K562 (cell line): Measurements from ENCODE around the gene UBE3D. TPM values are rescaled to one million over a fixed set of nuclear protein-coding genes. Genes with fewer than 3 reads are reported as not detected.

Experiments
- ATAC-seq: fragments of 200-7000 bp; cut with Tn5 transposase; 3 replicates; pipeline ENCODE4 v1.9.1; 2020; ENCODE audit warnings: moderate library complexity
- BruUV-seq: library from RNA; stranded (reverse); fragments of 400-500 nt; replicated peaks from 2 replicates; lab custom pipeline; 2021; lab: Mats Ljungman, UMichigan
- CTCF ChIA-PET: fragments of 300-600 bp; formaldehyde crosslinking; extraction: SDS; loops from one replicate; lab custom pipeline; 2021; ENCODE audit warnings: low intra/inter-chr PET ratio; lab: Yijun Ruan, JAX
- POLR2A ChIA-PET: fragments of 300-600, 350-650 bp; sonication (Branson Sonifier 250); formaldehyde crosslinking; extraction: SDS; loops from one replicate; lab custom pipeline; 2021; ENCODE audit warnings: antibody characterized with exemption, inconsistent platforms; lab: Yijun Ruan, JAX
- DNase-seq, 4 experiments: peaks; one replicate each; pipeline versions ENCODE4 v3.0.0 to v3.0.0-alpha.2; 2011 to 2018; ENCODE audit warnings: low spot score in 3 of 4, mixed read lengths in 3 of 4; ENCODE audit errors: extremely low read depth in 1 of 4
- FAIRE-seq: peaks from 2 replicates; lab custom pipeline; 2011; peaks lifted over from hg19 to GRCh38; lab: Jason Lieb, UNC
- H2AFZ ChIP-seq: 2 replicates; pipeline ENCODE4 v1.6.0; 2011; ENCODE audit warnings: low read depth, low read length, control low read depth, inconsistent platforms
- H3K27ac ChIP-seq: fragments of 200-600 bp; 3 replicates; pipeline ENCODE4 v1.8.0; 2011; ENCODE audit warnings: low read depth, mild to moderate bottlenecking, control low read depth, inconsistent platforms, low read length, moderate library complexity, mixed read lengths; ENCODE audit errors: extremely low read depth
- H3K27me3 ChIP-seq, 2 experiments: fragments of 300-600 bp in 1 of 2; 2 replicates in 1 of 2; 3 replicates in 1 of 2; pipeline versions ENCODE4 v1.6.0 to v1.8.0; 2011; ENCODE audit warnings: inconsistent platforms in 2 of 2, low read length in 2 of 2, mild to moderate bottlenecking in 1 of 2, mixed read lengths in 1 of 2, moderate library complexity in 1 of 2; ENCODE audit not compliant: control insufficient read depth in 2 of 2, insufficient read depth in 2 of 2
- H3K36me3 ChIP-seq: fragments of 300-600 bp; 3 replicates; pipeline ENCODE4 v1.8.0; 2011; ENCODE audit warnings: mild to moderate bottlenecking, low read length, inconsistent platforms; ENCODE audit not compliant: control insufficient read depth, insufficient read depth
- H3K4me1 ChIP-seq, 2 experiments: fragments of 200-600 bp in 1 of 2; replicated peaks in 1 of 2; 2 replicates in 1 of 2; 3 replicates in 1 of 2; pipeline versions ENCODE4 v1.5.1 to v1.8.0; 2011; ENCODE audit warnings: inconsistent platforms in 2 of 2, low read length in 2 of 2, mild to moderate bottlenecking in 1 of 2, mixed read lengths in 1 of 2, moderate library complexity in 1 of 2; ENCODE audit not compliant: control insufficient read depth in 2 of 2, insufficient read depth in 2 of 2
- H3K4me2 ChIP-seq: 2 replicates; pipeline ENCODE4 v1.6.1; 2011; ENCODE audit warnings: low read length, control low read depth, inconsistent platforms, mixed read lengths; ENCODE audit not compliant: insufficient read depth
- H3K4me3 ChIP-seq: fragments of 200-600 bp; sonication (generic), shearing (Covaris generic); 2 replicates; pipeline ENCODE4 v1.5.1; 2016; ENCODE audit warnings: control low read depth, inconsistent platforms
- H3K79me2 ChIP-seq: fragments of 200-600 bp; 3 replicates; pipeline ENCODE4 v1.8.0; 2011; ENCODE audit warnings: low read length, inconsistent platforms; ENCODE audit not compliant: control insufficient read depth, insufficient read depth
- H3K9ac ChIP-seq, 2 experiments: 2 replicates each; pipeline versions ENCODE4 v1.6.0 to v1.6.1; 2011; ENCODE audit warnings: low read depth in 2 of 2, low read length in 2 of 2, control low read depth in 1 of 2, inconsistent platforms in 1 of 2, mild to moderate bottlenecking in 1 of 2, mixed read lengths in 1 of 2; ENCODE audit not compliant: insufficient read depth in 1 of 2
- H3K9me1 ChIP-seq: one replicate; pipeline ENCODE4 v1.6.0; 2011; ENCODE audit warnings: inconsistent platforms, mild to moderate bottlenecking, low read length, moderate library complexity; ENCODE audit not compliant: control insufficient read depth, insufficient read depth
- H3K9me3 ChIP-seq: replicated peaks from 2 replicates; pipeline ENCODE4 v1.5.1; 2011; ENCODE audit warnings: low read depth, low read length, inconsistent platforms; ENCODE audit not compliant: control insufficient read depth, insufficient read depth
- H4K20me1 ChIP-seq: replicated peaks from 2 replicates; pipeline ENCODE4 v1.6.1; 2011; ENCODE audit warnings: low read length, inconsistent platforms, mixed read lengths; ENCODE audit not compliant: control insufficient read depth, insufficient read depth
- BHLHE40 ChIP-seq: IDR thresholded peaks from 2 replicates; pipeline ENCODE4 v1.6.1; 2011; ENCODE audit warnings: low read length, improper control_type of control experiment
- BRCA1 ChIP-seq, 2 experiments: fragments of 450-650 bp in 1 of 2; sonication (generic) in 1 of 2; formaldehyde crosslinking in 1 of 2; IDR thresholded peaks; 2 replicates each; pipeline versions ENCODE4 v1.5.0 to v1.6.1; 2017 to 2020; ENCODE audit warnings: mild to moderate bottlenecking in 1 of 2, missing genetic modification reagents in 1 of 2
- FOXK1 ChIP-seq: sonication (generic); formaldehyde crosslinking; IDR thresholded peaks from 2 replicates; pipeline ENCODE4 v1.8.0; 2022; ENCODE audit warnings: missing genetic modification reagents, mild to moderate bottlenecking, borderline replicate concordance
- RBFOX2 ChIP-seq: fragments of 200-400 bp; formaldehyde crosslinking; IDR thresholded peaks from 2 replicates; pipeline ENCODE4 v1.6.1; 2017; ENCODE audit warnings: low read depth, mild to moderate bottlenecking, low read length, moderate library complexity
- SAP30 ChIP-seq: fragments of 200-600 bp; sonication (generic); IDR thresholded peaks from 2 replicates; pipeline ENCODE4 v1.6.1; 2012; ENCODE audit warnings: borderline replicate concordance, low read depth, mild to moderate bottlenecking, moderate library complexity, low read length, control low read depth, inconsistent platforms; ENCODE audit not compliant: insufficient read depth, poor library complexity, severe bottlenecking
- SNRNP70 ChIP-seq: fragments of 200-400 bp; formaldehyde crosslinking; optimal IDR thresholded peaks from 2 replicates; pipeline ENCODE3; 2017; ENCODE audit warnings: low read depth, low read length
- ZFP1 ChIP-seq: fragments of 450-650 bp; formaldehyde crosslinking; IDR thresholded peaks from 2 replicates; pipeline ENCODE4 v1.4.0; 2020; ENCODE audit warnings: mild to moderate bottlenecking, mixed read lengths
- ZNF77 ChIP-seq: fragments of 250-450 bp; sonication (Bioruptor Pico); IDR thresholded peaks from 2 replicates; pipeline ENCODE4 v1.5.0; 2020
- WGBS: fragments of 100-300 bp; shearing (Covaris generic); methylation state at CpG from one replicate; pipeline ENCODE4 v1.1.6; 2016; ENCODE audit warnings: low coverage, mixed read lengths; ENCODE audit not compliant: insufficient coverage; ENCODE audit errors: missing lambda C conversion rate; 5-methylcytosine and 5-hydroxymethylcytosine counted together
- in situ Hi-C: fragments of 300-500 bp; cut with MboI; formaldehyde crosslinking; loops from 4 replicates; pipeline ENCODE4 v1.15.0; 2018; ENCODE audit warnings: inconsistent platforms, mixed read lengths
- intact Hi-C: fragments of 100-400 bp; cut with micrococcal nuclease; formaldehyde crosslinking; loops from 2 replicates; pipeline ENCODE4 v1.14.2; 2022
- polyA plus RNA-seq, 8 experiments: library from polyadenylated mRNA; depleted of rRNA in 4 of 8; stranded (reverse) in 5 of 8; unstranded in 3 of 8; fragments of >200 nt; fragmentation: Nextera tagmentation in 2 of 8; fragmentation: Illumina TruSeq in 1 of 8; extraction: Ambion mirVana in 2 of 8; extraction: Trizol in 1 of 8; gene quantifications; 2 replicates each; pipeline versions ENCODE4 v1.2.1 to v1.2.3, GENCODE V29; 2011 to 2014; ENCODE audit warnings: inconsistent platforms in 1 of 8, missing spikeins in 1 of 8
- total RNA-seq, 7 experiments: library from RNA; depleted of rRNA in 6 of 7; stranded (reverse); fragments of >200 nt in 6 of 7; fragmentation: Illumina TruSeq in 2 of 7; extraction: Trizol in 2 of 7; gene quantifications; 2 replicates each; pipeline versions ENCODE4 v1.2.1 to v1.2.3, GENCODE V29; 2011 to 2021; ENCODE audit warnings: low replicate concordance in 1 of 7
- TF ChIP-seq, protein P1 (sequence below): sonication (generic); formaldehyde crosslinking; IDR thresholded peaks from 2 replicates; pipeline ENCODE4 v1.8.0; 2023; ENCODE audit warnings: missing genetic modification reagents, mild to moderate bottlenecking, borderline replicate concordance

The UBE3D gene
- total and polyA plus RNA-seq, 9 of the 15 experiments (the other 6 are each of a cell fraction or from before 2014, with no cell fraction given): 9.4 to 17.6 (median 11.9) TPM

DNA sequence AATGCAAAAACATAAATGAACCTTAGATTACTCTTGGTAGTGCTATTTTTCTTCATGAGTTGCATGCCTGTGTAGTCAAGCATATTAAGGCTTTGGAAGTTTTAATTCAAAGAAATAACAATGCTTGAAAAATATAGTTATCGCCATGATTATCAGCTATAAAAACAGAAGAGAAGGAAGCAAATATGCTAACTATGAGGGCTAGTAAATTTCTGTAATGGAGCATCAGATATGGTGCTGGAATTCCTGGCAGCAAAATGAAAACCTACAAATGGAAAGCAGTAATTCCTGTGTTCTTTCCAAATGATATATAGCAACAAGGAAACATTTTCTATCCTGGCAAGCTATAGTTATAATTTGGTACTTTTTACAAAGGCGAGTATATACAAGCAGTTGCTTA is 31.6 kb upstream of the UBE3D start (continued):
- TF ChIP-seq BRCA1 (IDR thresholded peaks at IDR 0.05) (no peak), BRCA1 (CRISPR knock-in tag; IDR thresholded peaks at IDR 0.05) (no peak), SNRNP70 (no peak), RBFOX2 (no peak)

DNA sequence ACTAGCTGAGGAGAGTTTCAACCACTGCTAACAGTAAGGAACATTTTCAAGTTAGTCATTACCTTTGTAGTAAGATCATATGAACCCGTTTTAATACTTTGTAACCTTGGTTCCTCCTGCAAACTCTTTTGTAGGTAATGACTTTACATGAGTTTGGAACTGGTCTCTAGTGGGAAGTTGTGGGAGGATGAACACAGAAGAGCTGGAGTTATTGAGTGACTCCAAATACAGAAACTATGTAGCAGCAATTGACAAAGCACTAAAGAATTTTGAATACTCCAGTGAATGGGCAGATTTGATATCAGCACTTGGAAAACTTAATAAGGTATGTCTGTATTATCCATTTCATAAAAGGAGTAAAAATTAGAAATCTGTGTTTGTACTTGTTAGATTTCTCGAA is 31.1 kb upstream of the UBE3D start:
- no peak for ATAC-seq
- CTCF ChIA-PET: no interaction called here
- no peaks in the 10 kb centered on the region for H3K9me3 ChIP-seq
- H3K36me3 ChIP-seq: no peaks in the 10 kb centered on the region
- 30% methylated on average over 2 of the region's 2 CpGs for WGBS
- no peak overlapping the region for H3K27ac ChIP-seq
- no peak overlapping the region for H3K4me3 ChIP-seq
- H3K4me1 ChIP-seq: no peaks in the 10 kb centered on the region
- H4K20me1 ChIP-seq: no peaks in the 10 kb centered on the region
- H3K9ac ChIP-seq: no peak overlapping the region
- POLR2A ChIA-PET: interaction anchor here (1.5 kb wide), 1 partner anchor 12 kb away, joined by 4 read pairs; no protein-coding TSS in a partner anchor
- no peak overlapping the region for H2AFZ ChIP-seq
- in situ Hi-C loops (no loop called here), intact Hi-C loops (no loop called here)
- BruUV-seq: no TSS peak
- no peaks in the 10 kb centered on the region for H3K9me1 ChIP-seq
- no peak overlapping the region for H3K4me2 ChIP-seq
- H3K79me2 ChIP-seq: no peaks in the 10 kb centered on the region
- no peak for DNase-seq
- no peak for FAIRE-seq
- no peaks in the 10 kb centered on the region for H3K27me3 ChIP-seq
- no peak for TF ChIP-seq ZFP1 (CRISPR knock-in tag)
- no peak for TF ChIP-seq ZNF77 (CRISPR knock-in tag)
- no peak for TF ChIP-seq SAP30
- TF ChIP-seq, protein P1, sequence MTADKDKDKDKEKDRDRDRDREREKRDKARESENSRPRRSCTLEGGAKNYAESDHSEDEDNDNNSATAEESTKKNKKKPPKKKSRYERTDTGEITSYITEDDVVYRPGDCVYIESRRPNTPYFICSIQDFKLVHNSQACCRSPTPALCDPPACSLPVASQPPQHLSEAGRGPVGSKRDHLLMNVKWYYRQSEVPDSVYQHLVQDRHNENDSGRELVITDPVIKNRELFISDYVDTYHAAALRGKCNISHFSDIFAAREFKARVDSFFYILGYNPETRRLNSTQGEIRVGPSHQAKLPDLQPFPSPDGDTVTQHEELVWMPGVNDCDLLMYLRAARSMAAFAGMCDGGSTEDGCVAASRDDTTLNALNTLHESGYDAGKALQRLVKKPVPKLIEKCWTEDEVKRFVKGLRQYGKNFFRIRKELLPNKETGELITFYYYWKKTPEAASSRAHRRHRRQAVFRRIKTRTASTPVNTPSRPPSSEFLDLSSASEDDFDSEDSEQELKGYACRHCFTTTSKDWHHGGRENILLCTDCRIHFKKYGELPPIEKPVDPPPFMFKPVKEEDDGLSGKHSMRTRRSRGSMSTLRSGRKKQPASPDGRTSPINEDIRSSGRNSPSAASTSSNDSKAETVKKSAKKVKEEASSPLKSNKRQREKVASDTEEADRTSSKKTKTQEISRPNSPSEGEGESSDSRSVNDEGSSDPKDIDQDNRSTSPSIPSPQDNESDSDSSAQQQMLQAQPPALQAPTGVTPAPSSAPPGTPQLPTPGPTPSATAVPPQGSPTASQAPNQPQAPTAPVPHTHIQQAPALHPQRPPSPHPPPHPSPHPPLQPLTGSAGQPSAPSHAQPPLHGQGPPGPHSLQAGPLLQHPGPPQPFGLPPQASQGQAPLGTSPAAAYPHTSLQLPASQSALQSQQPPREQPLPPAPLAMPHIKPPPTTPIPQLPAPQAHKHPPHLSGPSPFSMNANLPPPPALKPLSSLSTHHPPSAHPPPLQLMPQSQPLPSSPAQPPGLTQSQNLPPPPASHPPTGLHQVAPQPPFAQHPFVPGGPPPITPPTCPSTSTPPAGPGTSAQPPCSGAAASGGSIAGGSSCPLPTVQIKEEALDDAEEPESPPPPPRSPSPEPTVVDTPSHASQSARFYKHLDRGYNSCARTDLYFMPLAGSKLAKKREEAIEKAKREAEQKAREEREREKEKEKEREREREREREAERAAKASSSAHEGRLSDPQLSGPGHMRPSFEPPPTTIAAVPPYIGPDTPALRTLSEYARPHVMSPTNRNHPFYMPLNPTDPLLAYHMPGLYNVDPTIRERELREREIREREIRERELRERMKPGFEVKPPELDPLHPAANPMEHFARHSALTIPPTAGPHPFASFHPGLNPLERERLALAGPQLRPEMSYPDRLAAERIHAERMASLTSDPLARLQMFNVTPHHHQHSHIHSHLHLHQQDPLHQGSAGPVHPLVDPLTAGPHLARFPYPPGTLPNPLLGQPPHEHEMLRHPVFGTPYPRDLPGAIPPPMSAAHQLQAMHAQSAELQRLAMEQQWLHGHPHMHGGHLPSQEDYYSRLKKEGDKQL (CRISPR knock-in tag): no peak
- TF ChIP-seq FOXK1 (CRISPR knock-in tag): no peak
- TF ChIP-seq BHLHE40: no peak
